ENCODE measurements around the gene SEC62.
"Not testable (repeated sequence)": the region's sequence is repeated elsewhere in the genome, so short reads cannot be mapped to it uniquely, and the experiment has no call there.

The SEC62 gene

GRCh38 chr3:170016057-170016456 lies 49.5 kb downstream of the SEC62 start:
- no peak for DNase-seq (ENCODE audit: low read depth in 2 of 2)

DNA sequence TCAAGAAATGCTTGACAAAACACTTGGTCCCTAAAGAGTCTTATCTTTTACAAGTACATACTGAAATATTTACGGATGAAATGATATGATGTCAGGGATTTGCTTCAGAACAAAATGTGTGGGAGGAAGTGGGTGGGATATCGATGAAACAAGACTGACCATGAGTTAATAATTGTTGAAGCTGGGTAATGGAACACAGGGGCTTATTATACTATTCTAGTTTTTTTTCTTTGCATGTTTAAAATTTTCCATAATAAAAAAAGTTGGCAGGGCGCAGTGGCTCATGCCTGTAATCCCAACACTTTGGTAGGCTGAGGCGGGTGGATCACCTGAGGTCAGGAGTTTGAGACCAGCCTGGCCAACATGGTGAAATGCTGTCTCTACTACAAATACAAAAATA lies 52.7 kb downstream of the SEC62 start:
- DNase-seq (ENCODE audit: low read depth in 2 of 2) = not testable (repeated sequence)

DNA sequence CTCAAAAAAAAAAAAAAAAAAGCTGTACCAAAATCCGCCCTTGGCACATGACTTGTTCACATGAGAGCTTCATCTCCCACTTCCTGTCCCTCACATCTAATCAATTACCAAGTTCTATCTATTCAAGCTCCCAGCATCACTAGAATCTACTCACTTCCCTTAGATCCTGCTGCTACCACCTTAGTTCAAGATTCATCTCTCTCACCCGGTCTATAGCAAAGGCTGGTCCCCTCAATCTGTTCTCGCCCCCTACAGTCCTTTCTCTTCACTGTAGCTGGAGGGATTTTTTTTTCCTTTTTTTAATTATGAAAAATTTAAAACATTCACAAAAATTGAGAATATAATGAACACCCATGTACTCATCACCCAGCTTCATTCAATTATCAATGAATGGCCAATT lies 54.5 kb downstream of the SEC62 start:
- DNase-seq (ENCODE audit: low read depth in 2 of 2) = no peak

DNA sequence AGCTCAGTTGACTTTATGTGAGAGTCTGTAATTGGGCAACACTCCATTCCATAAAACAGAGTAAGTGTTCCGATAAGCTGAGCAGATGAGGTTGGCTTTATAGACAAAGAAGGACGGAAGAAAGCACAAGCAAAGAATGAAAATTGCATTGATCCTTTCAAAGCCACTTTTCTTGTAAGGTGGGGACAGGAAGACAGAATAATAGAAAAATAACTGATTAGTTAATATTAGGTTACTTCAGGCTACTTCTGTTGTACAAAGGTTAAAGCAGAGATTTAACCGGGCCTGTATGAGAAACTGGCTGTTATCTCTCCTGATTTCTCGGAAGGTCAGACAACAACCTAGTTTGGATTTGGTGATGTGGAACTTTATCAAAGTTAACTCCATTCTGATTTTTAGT lies 55.7 kb downstream of the SEC62 start:
- DNase-seq (ENCODE audit: low read depth in 2 of 2) = no peak

DNA sequence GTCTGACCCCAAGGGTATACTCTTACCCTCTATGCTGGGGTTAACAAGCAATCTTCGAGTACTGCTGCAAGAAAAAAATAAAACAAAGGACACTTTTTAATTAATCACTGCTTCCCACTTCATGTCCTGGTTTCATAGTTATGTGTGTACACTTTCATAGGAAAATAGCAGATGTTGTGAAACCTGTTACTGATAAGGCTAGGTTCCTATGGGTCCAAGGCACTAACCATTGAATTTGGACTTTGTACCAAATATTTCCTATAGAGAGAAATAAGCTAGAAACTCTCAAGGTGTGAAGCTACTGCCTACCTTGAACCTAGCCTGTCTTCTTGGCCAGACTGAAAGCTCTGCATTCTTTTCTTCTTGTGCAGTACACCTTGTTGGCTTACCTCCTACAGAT lies 56.6 kb downstream of the SEC62 start:
- no peak for DNase-seq (ENCODE audit: low read depth in 2 of 2)

GRCh38 chr3:170024581-170024980 lies 58.0 kb downstream of the SEC62 start:
- no peak for DNase-seq (ENCODE audit: low read depth in 2 of 2)

- no peak for DNase-seq (ENCODE audit: low read depth in 2 of 2)
Measured at GRCh38 chr3:170027233-170028102, 60.9 kb downstream of the SEC62 start.

DNA sequence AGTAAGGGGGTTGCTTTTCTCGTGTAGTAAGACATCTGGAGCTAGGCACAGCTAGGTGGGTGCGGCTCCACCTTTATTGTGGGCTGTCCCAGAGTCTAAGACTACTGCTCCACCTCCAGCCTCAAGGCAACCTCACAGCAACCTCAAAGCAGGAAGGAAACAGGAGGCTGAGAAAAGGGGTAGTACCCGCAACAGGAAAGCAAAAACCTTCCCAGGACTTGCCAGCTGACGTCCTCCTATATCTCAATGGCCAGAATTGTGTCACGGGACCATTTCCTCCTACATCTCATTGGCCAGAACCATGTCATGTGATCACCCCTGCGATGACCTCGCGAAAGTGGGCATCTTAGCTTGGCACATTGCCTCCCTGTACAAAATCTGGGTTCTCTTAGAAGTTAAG lies 66.9 kb downstream of the SEC62 start:
- DNase-seq (ENCODE audit: low read depth in 2 of 2) = no peak

- peak; percentile 41 to 57 for DNase-seq (ENCODE audit: low read depth in 2 of 2)
Measured at GRCh38 chr3:170037463-170038433, 71.1 kb downstream of the SEC62 start, which contains the start of gene GPR160. TSS of gene GPR160 (plus strand) at chr3:170037995. CDS start at chr3:170083973, 45,978 bp downstream.

GRCh38 chr3:170038434-170039110 lies 72.0 kb downstream of the SEC62 start:
- no peak for DNase-seq (ENCODE audit: low read depth in 2 of 2)

DNA sequence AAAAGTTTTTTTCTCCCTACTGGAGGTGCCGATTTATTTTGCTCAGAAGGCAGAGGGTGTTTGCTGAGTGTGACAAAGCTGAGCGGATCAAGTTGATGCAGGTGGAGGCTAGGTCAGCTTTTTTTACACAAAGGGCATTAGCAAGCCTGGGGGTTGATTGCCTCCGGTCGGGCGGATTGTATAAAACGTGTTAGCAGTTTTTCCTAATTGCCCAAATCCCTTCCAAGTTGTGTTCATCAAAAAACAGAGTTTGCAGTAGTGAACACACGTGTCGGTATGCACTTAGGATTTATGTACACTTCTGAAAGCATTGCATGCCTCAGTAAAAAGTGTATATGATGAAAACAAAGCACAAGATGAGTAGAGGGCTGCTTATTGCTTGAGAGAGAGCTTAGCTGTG lies 73.8 kb downstream of the SEC62 start:
- no peak for DNase-seq (ENCODE audit: low read depth in 2 of 2)

DNA sequence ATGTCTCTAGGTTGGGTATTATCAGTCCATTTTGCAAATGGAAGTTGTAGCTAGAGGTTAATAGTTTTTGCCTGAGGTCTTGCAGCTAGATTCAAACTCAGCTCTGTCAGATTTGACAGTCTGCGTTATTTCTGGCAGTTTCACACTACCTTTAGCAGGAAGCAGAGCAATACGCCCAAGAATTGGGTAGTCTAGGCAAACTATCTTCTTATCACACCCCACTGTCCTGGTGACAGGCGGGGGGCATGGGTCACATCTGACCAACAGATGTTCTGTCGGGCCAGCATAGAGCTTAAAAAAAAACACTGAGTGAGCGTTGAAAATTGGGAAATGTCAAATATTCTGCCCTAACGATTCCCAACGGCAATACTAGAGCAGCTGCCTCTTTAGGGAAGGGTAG lies 76.9 kb downstream of the SEC62 start:
- no peak for DNase-seq (ENCODE audit: low read depth in 2 of 2)

- no peak for DNase-seq (ENCODE audit: low read depth in 2 of 2)
Measured at GRCh38 chr3:170044271-170044670, 77.7 kb downstream of the SEC62 start.

- DNase-seq (ENCODE audit: low read depth in 2 of 2) = no peak
Measured at GRCh38 chr3:170044795-170045244, 78.2 kb downstream of the SEC62 start.

DNA sequence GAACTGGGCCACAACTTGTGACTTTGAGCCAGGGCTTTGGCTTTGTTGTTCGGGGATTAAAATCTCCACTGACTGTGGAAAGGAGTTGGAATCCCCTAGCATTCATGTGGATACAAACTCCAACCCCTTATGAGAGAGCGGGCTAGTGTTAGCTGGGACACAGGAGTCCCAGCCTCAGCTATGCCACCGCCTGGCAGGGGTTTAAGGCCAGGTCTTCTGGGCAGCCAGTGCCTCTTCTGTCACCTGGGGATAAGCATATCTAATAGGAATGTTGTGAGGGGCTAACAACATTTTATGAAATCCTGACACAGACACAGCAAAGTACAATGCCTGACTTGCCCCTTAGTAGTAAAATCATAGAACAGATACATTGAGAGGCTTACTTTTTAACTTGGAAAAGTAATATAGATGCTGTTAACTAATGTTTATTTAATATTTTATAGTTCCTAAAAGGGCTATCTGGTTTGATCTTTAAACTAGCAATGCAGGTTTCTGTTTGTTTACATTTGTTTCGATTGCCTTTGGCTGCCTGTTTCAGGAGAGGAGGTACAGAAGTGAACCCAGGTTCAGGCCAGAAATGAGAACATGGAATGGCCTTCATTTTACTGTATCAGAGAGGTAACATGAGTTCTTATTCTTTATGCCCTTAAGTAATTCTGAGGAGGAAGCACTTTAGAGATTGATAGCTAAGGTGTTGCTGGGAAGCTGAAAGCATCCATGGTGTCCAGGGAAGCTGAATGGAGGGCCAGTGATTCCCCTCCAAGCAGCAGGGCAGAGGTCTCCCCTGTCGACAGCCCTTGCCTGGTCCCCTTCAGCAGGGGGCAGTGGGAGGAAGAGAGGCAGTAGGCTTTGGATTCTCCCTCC lies 79.9 kb downstream of the SEC62 start:
- DNase-seq (ENCODE audit: low read depth in 2 of 2) = no peak

GRCh38 chr3:170047133-170047404 lies 80.5 kb downstream of the SEC62 start:
- no peak for DNase-seq (ENCODE audit: low read depth in 2 of 2)

Measured in stimulated activated CD8-positive, alpha-beta memory T cell treated with anti-CD3 and anti-CD28 coated beads, Interleukin-2, amount 100 ng/mL, for 1 hour (primary cell).